ENCODE data around the gene MYH14. TPM values are rescaled to one million over a fixed set of nuclear protein-coding genes. Genes with fewer than 3 reads are reported as not detected.

Gene MYH14
- total and polyA plus RNA-seq, 9 donors, result 0.23 to 82.1 (median 3.2) TPM

GRCh38 chr19:50198431-50199258, 4.8 kb upstream of the MYH14 start:
- no peak for DNase-seq
- H3K27ac ChIP-seq, result no peak overlapping the region
- H3K36me3 ChIP-seq, result no peaks in the 10 kb centered on the region
- H3K27me3 ChIP-seq, result no peaks in the 10 kb centered on the region
- 24 to 27% (median 25%) methylated on average over 7 of the region's 7 CpGs for WGBS, 3 donors
- H3K4me3 ChIP-seq, result no peak overlapping the region
- peaks cover 6% of the 10 kb centered on the region for H3K4me1 ChIP-seq (ENCODE audit: insufficient read depth)
- H3K9me3 ChIP-seq, result no peaks in the 10 kb centered on the region
- intact Hi-C loops (cut with DNase I), result no loop called here
- TF ChIP-seq CTCF (IDR thresholded peaks at IDR 0.05) (no peak), POLR2A (IDR thresholded peaks at IDR 0.05) (no peak), EP300 (IDR thresholded peaks at IDR 0.05) (no peak)

GRCh38 chr19:50199259-50199555, 4.2 kb upstream of the MYH14 start:
- H3K27me3 ChIP-seq, result no peaks in the 10 kb centered on the region
- no peaks in the 10 kb centered on the region for H3K36me3 ChIP-seq
- 0 to 1% (median 0%) methylated on average over 5 of the region's 5 CpGs for WGBS, 3 donors
- H3K4me3 ChIP-seq, result no peak overlapping the region
- intact Hi-C loops (cut with DNase I), result no loop called here
- no peak overlapping the region for H3K27ac ChIP-seq
- peak in 2 of 5 donors; percentile 38 to 59 for DNase-seq
- H3K4me1 ChIP-seq (ENCODE audit: insufficient read depth), result peaks cover 6% of the 10 kb centered on the region
- no peaks in the 10 kb centered on the region for H3K9me3 ChIP-seq
- no peak for TF ChIP-seq CTCF (IDR thresholded peaks at IDR 0.05)
- TF ChIP-seq EP300 (IDR thresholded peaks at IDR 0.05), result no peak
- no peak for TF ChIP-seq POLR2A (IDR thresholded peaks at IDR 0.05)

- H3K4me1 ChIP-seq (ENCODE audit: insufficient read depth), result peaks cover 6% of the 10 kb centered on the region
Measured at GRCh38 chr19:50202386-50202785, 1.0 kb upstream of the MYH14 start.

GRCh38 chr19:50202962-50203280, 501 bp upstream of the MYH14 start:
- H3K4me3 ChIP-seq, result peak overlapping the region; percentile 17
- no peak overlapping the region for H3K27ac ChIP-seq
- TF ChIP-seq CTCF (IDR thresholded peaks at IDR 0.05), result no peak
- no peak for TF ChIP-seq EP300 (IDR thresholded peaks at IDR 0.05)
- no peak for TF ChIP-seq POLR2A (IDR thresholded peaks at IDR 0.05)
- H3K9me3 ChIP-seq, result no peaks in the 10 kb centered on the region
- no peaks in the 10 kb centered on the region for H3K27me3 ChIP-seq
- DNase-seq, result no peak
- peaks cover 6% of the 10 kb centered on the region for H3K4me1 ChIP-seq (ENCODE audit: insufficient read depth)
- intact Hi-C loops (cut with DNase I), result no loop called here
- 8 to 13% (median 12%) methylated on average over 18 of the region's 18 CpGs for WGBS, 3 donors
- no peaks in the 10 kb centered on the region for H3K36me3 ChIP-seq

More at GRCh38 chr19:50202386-50202785, 1.0 kb upstream of the MYH14 start:
- H3K36me3 ChIP-seq, result no peaks in the 10 kb centered on the region
- no peak for DNase-seq
- TF ChIP-seq EP300 (IDR thresholded peaks at IDR 0.05) (no peak), POLR2A (IDR thresholded peaks at IDR 0.05) (no peak), CTCF (IDR thresholded peaks at IDR 0.05) (no peak)
- no peak overlapping the region for H3K4me3 ChIP-seq
- intact Hi-C loops (cut with DNase I), result no loop called here
- no peak overlapping the region for H3K27ac ChIP-seq
- 61 to 68% (median 67%) methylated on average over 3 of the region's 3 CpGs for WGBS, 3 donors
- no peaks in the 10 kb centered on the region for H3K27me3 ChIP-seq
- H3K9me3 ChIP-seq, result no peaks in the 10 kb centered on the region
